ENCODE data around the gene RAB22A.

The RAB22A gene

GRCh38 chr20:58300321-58300720 is 9.2 kb upstream of the RAB22A start:
- no peak overlapping the region for H3K4me3 ChIP-seq (ENCODE audit: control insufficient read depth, low read depth, low read length)
- no peak for TF ChIP-seq CTCF (IDR thresholded peaks at IDR 0.05; ENCODE audit: control insufficient read depth, insufficient read depth, low read depth, low read length, missing control alignments)
- no peak for DNase-seq (ENCODE audit: low read depth)

GRCh38 chr20:58303547-58303946 is 6.0 kb upstream of the RAB22A start:
- no peak for DNase-seq (ENCODE audit: low read depth)
- H3K4me3 ChIP-seq (ENCODE audit: control insufficient read depth, low read depth, low read length): no peak overlapping the region
- TF ChIP-seq CTCF (IDR thresholded peaks at IDR 0.05; ENCODE audit: control insufficient read depth, insufficient read depth, low read depth, low read length, missing control alignments): no peak

GRCh38 chr20:58305061-58305460 is 4.5 kb upstream of the RAB22A start:
- no peak overlapping the region for H3K4me3 ChIP-seq (ENCODE audit: control insufficient read depth, low read depth, low read length)
- TF ChIP-seq CTCF (IDR thresholded peaks at IDR 0.05; ENCODE audit: control insufficient read depth, insufficient read depth, low read depth, low read length, missing control alignments): no peak
- no peak for DNase-seq (ENCODE audit: low read depth)

GRCh38 chr20:58306421-58307261 is 2.9 kb upstream of the RAB22A start:
- DNase-seq (ENCODE audit: low read depth): peak; percentile 35
- TF ChIP-seq CTCF (IDR thresholded peaks at IDR 0.05; ENCODE audit: control insufficient read depth, insufficient read depth, low read depth, low read length, missing control alignments): no peak
- H3K4me3 ChIP-seq (ENCODE audit: control insufficient read depth, low read depth, low read length): no peak overlapping the region

GRCh38 chr20:58307270-58307669 is 2.2 kb upstream of the RAB22A start:
- no peak for TF ChIP-seq CTCF (IDR thresholded peaks at IDR 0.05; ENCODE audit: control insufficient read depth, insufficient read depth, low read depth, low read length, missing control alignments)
- no peak overlapping the region for H3K4me3 ChIP-seq (ENCODE audit: control insufficient read depth, low read depth, low read length)
- no peak for DNase-seq (ENCODE audit: low read depth)

GRCh38 chr20:58308290-58308679 is 1.2 kb upstream of the RAB22A start:
- DNase-seq (ENCODE audit: low read depth): no peak
- TF ChIP-seq CTCF (IDR thresholded peaks at IDR 0.05; ENCODE audit: control insufficient read depth, insufficient read depth, low read depth, low read length, missing control alignments): no peak
- peak overlapping the region; percentile 62 for H3K4me3 ChIP-seq (ENCODE audit: control insufficient read depth, low read depth, low read length)

Measured in AG09309 (cell line).